ENCODE results near the gene EEF2K. TPM values are rescaled to one million over a fixed set of nuclear protein-coding genes. Genes with fewer than 3 reads are reported as not detected.

The EEF2K gene
- total and polyA plus RNA-seq, 2 of the 13 experiments (the other 11 are each of a cell fraction or from before 2014, with no cell fraction given): 22.0 to 23.8 TPM

GRCh38 chr16:22192261-22193062, 13.6 kb upstream of the EEF2K start (continued):
- TF ChIP-seq, protein P1, sequence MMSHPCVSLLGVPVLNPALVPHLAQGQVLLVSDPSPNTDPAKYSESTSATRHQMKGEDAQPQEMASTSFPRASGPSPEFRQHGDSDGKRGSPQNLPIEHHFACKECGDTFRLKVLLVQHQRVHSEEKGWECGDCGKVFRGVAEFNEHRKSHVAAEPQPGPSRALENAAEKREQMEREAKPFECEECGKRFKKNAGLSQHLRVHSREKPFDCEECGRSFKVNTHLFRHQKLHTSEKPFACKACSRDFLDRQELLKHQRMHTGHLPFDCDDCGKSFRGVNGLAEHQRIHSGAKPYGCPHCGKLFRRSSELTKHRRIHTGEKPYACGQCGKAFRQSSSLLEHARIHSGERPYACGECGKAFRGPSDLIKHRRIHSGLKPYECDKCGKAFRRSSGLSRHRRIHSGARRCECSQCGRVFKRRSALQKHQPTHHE (CRISPR knock-in tag; IDR thresholded peaks at IDR 0.05; ENCODE audit: borderline replicate concordance): peak; percentile 90; the same call in 1 of the 2 replicates
- TF ChIP-seq ZNF3 (CRISPR knock-in tag; IDR thresholded peaks at IDR 0.05) (no peak; the same call in 1 of the 2 replicates), MAFF (IDR thresholded peaks at IDR 0.05; ENCODE audit: low read depth, low read length) (no peak), TAF1 (CRISPR knock-in tag; IDR thresholded peaks at IDR 0.05) (peak; percentile 76), NFIC (IDR thresholded peaks at IDR 0.05; ENCODE audit: low read length) (no peak), ZNF615 (CRISPR knock-in tag; IDR thresholded peaks at IDR 0.05; ENCODE audit: borderline replicate concordance) (no peak), MLLT10 (CRISPR knock-in tag; IDR thresholded peaks at IDR 0.05) (no peak), ZNF317 (CRISPR knock-in tag; IDR thresholded peaks at IDR 0.05) (0 out of 2 replicates have a peak, but pooled peaks have one; percentile 48), ZBTB49 (CRISPR knock-in tag; IDR thresholded peaks at IDR 0.05; ENCODE audit: borderline replicate concordance) (no peak), ZBTB2 (CRISPR knock-in tag; IDR thresholded peaks at IDR 0.05; ENCODE audit: low read depth) (0 out of 2 replicates have a peak, but pooled peaks have one; percentile 17), ZNF343 (CRISPR knock-in tag; IDR thresholded peaks at IDR 0.05) (peak; percentile 98), TFDP1 (CRISPR knock-in tag; IDR thresholded peaks at IDR 0.05; ENCODE audit: borderline replicate concordance) (peak; percentile 97), ZFP62 (CRISPR knock-in tag; IDR thresholded peaks at IDR 0.05) (no peak), PRDM4 (CRISPR knock-in tag; IDR thresholded peaks at IDR 0.05; ENCODE audit: borderline replicate concordance) (no peak; the same call in 1 of the 2 replicates)
- TF ChIP-seq, protein P2, sequence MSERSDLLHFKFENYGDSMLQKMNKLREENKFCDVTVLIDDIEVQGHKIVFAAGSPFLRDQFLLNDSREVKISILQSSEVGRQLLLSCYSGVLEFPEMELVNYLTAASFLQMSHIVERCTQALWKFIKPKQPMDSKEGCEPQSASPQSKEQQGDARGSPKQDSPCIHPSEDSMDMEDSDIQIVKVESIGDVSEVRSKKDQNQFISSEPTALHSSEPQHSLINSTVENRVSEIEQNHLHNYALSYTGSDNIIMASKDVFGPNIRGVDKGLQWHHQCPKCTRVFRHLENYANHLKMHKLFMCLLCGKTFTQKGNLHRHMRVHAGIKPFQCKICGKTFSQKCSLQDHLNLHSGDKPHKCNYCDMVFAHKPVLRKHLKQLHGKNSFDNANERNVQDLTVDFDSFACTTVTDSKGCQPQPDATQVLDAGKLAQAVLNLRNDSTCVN (CRISPR knock-in tag; IDR thresholded peaks at IDR 0.05; ENCODE audit: borderline replicate concordance): peak; percentile 97
- TF ChIP-seq, protein P3, sequence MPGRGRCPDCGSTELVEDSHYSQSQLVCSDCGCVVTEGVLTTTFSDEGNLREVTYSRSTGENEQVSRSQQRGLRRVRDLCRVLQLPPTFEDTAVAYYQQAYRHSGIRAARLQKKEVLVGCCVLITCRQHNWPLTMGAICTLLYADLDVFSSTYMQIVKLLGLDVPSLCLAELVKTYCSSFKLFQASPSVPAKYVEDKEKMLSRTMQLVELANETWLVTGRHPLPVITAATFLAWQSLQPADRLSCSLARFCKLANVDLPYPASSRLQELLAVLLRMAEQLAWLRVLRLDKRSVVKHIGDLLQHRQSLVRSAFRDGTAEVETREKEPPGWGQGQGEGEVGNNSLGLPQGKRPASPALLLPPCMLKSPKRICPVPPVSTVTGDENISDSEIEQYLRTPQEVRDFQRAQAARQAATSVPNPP (CRISPR knock-in tag; IDR thresholded peaks at IDR 0.05): peak; percentile 94

Measured in HepG2 (cell line).